IMR-90 (cell line): ENCODE data around the gene CELA2A. TPM values are rescaled to one million over a fixed set of nuclear protein-coding genes. Genes with fewer than 3 reads are reported as not detected.

ENCODE experiments used
- ATAC-seq: fragments of 200-7000 bp; cut with Tn5 transposase; 2 replicates; pipeline ENCODE4 v1.9.1; 2020; ENCODE audit warnings: low read depth, mild to moderate bottlenecking, moderate library complexity
- BruUV-seq: library from RNA; stranded (reverse); fragments of 400-500 nt; replicated peaks from 2 replicates; lab custom pipeline; 2021; lab: Mats Ljungman, UMichigan
- CTCF ChIA-PET: fragments of 300-600 bp; formaldehyde crosslinking; extraction: SDS; loops from one replicate; lab custom pipeline; 2021; ENCODE audit warnings: antibody characterized with exemption; lab: Yijun Ruan, JAX
- POLR2A ChIA-PET: fragments of 300-600 bp; sonication (Branson Sonifier 250); formaldehyde crosslinking; loops from one replicate; lab custom pipeline; 2022; ENCODE audit warnings: antibody characterized with exemption; ENCODE audit not compliant: unreplicated experiment; lab: Charles Lee
- DNase-seq: peaks from one replicate; pipeline ENCODE4 v3.0.0; 2013
- H2AFZ ChIP-seq: replicated peaks from 2 replicates; pipeline ENCODE3; 2013; ENCODE audit warnings: low read length, mild to moderate bottlenecking; ENCODE audit not compliant: poor library complexity
- H2AK5ac ChIP-seq: 2 replicates; pipeline ENCODE4 v1.6.1; 2013; ENCODE audit warnings: low read depth, low read length, inconsistent platforms
- H2AK9ac ChIP-seq: replicated peaks from 2 replicates; pipeline ENCODE3; 2013; ENCODE audit warnings: mild to moderate bottlenecking, low read depth, low read length, moderate library complexity; ENCODE audit not compliant: poor library complexity
- H2BK120ac ChIP-seq: 2 replicates; pipeline ENCODE4 v1.6.1; 2013; ENCODE audit warnings: low read depth, low read length, inconsistent platforms
- H2BK15ac ChIP-seq: 3 replicates; pipeline ENCODE4 v1.6.1; 2013; ENCODE audit warnings: low read depth, low read length, inconsistent platforms
- H2BK20ac ChIP-seq: 2 replicates; pipeline ENCODE4 v1.6.1; 2013; ENCODE audit warnings: low read depth, mild to moderate bottlenecking, inconsistent platforms, low read length, moderate library complexity
- H2BK5ac ChIP-seq: 2 replicates; pipeline ENCODE4 v1.6.1; 2013; ENCODE audit warnings: mild to moderate bottlenecking, low read depth, low read length, inconsistent platforms; ENCODE audit not compliant: poor library complexity, severe bottlenecking
- H3K14ac ChIP-seq: replicated peaks from 2 replicates; pipeline ENCODE4 v1.6.1; 2013; ENCODE audit warnings: low read depth, low read length, inconsistent platforms
- H3K18ac ChIP-seq: 2 replicates; pipeline ENCODE4 v1.6.1; 2013; ENCODE audit warnings: low read depth, low read length, control low read depth
- H3K23ac ChIP-seq: 2 replicates; pipeline ENCODE4 v1.6.1; 2013; ENCODE audit warnings: low read depth, low read length, inconsistent platforms
- H3K27ac ChIP-seq: 2 replicates; pipeline ENCODE4 v1.5.1; 2013; ENCODE audit warnings: mild to moderate bottlenecking, control low read depth, low read length; ENCODE audit not compliant: insufficient read depth
- H3K27me3 ChIP-seq: 2 replicates; pipeline ENCODE4 v1.6.1; 2013; ENCODE audit warnings: low read length; ENCODE audit not compliant: control insufficient read depth, insufficient read depth
- H3K36me3 ChIP-seq: 2 replicates; pipeline ENCODE4 v1.6.1; 2013; ENCODE audit warnings: low read length, mixed read lengths; ENCODE audit not compliant: control insufficient read depth, insufficient read depth
- H3K4ac ChIP-seq: 2 replicates; pipeline ENCODE4 v1.6.1; 2013; ENCODE audit warnings: low read depth, low read length, inconsistent platforms
- H3K4me1 ChIP-seq: 2 replicates; pipeline ENCODE4 v1.6.1; 2013; ENCODE audit warnings: low read length, mixed read lengths; ENCODE audit not compliant: control insufficient read depth, insufficient read depth
- H3K4me2 ChIP-seq: 2 replicates; pipeline ENCODE4 v1.6.1; 2013; ENCODE audit warnings: low read depth, mild to moderate bottlenecking, control low read depth, low read length, moderate library complexity
- H3K4me3 ChIP-seq: 2 replicates; pipeline ENCODE4 v1.5.1; 2013; ENCODE audit warnings: low read depth, mild to moderate bottlenecking, control low read depth, low read length, moderate library complexity; ENCODE audit not compliant: insufficient read depth
- H3K56ac ChIP-seq: 2 replicates; pipeline ENCODE4 v1.6.1; 2013; ENCODE audit warnings: low read length, inconsistent platforms; ENCODE audit not compliant: insufficient read depth; ENCODE audit errors: extremely low read depth
- H3K79me1 ChIP-seq, 2 experiments: 2 replicates each; pipeline ENCODE4 v1.6.1; 2013; ENCODE audit warnings: low read length in 2 of 2, inconsistent platforms in 1 of 2, low read depth in 1 of 2
- H3K9ac ChIP-seq: 2 replicates; pipeline ENCODE4 v1.6.1; 2013; ENCODE audit warnings: low read depth, low read length, control low read depth
- H3K9me1 ChIP-seq: 2 replicates; pipeline ENCODE4 v1.6.1; 2013; ENCODE audit warnings: low read length, inconsistent platforms; ENCODE audit not compliant: insufficient read depth
- H3K9me3 ChIP-seq: 2 replicates; pipeline ENCODE4 v1.6.1; 2013; ENCODE audit warnings: low read length; ENCODE audit not compliant: control insufficient read depth, insufficient read depth
- H4K20me1 ChIP-seq: 2 replicates; pipeline ENCODE4 v1.6.1; 2013; ENCODE audit warnings: low read length, inconsistent platforms; ENCODE audit not compliant: insufficient read depth
- H4K5ac ChIP-seq: 2 replicates; pipeline ENCODE4 v1.6.1; 2013; ENCODE audit warnings: mild to moderate bottlenecking, low read depth, low read length, control low read depth
- H4K8ac ChIP-seq, 2 experiments: 2 replicates each; pipeline ENCODE4 v1.6.1; 2013; ENCODE audit warnings: low read depth in 2 of 2, low read length in 2 of 2, control low read depth in 1 of 2, inconsistent platforms in 1 of 2
- H4K91ac ChIP-seq: 2 replicates; pipeline ENCODE4 v1.6.1; 2013; ENCODE audit warnings: low read depth, low read length, inconsistent platforms; ENCODE audit not compliant: insufficient read depth
- BHLHE40 ChIP-seq: fragments of 150-350 bp; IDR thresholded peaks from 2 replicates; pipeline ENCODE4 v1.6.1; 2016; ENCODE audit warnings: mild to moderate bottlenecking, low read depth, low read length
- MAZ ChIP-seq: IDR thresholded peaks from 2 replicates; pipeline ENCODE4 v1.6.1; 2012; ENCODE audit warnings: low read depth, mild to moderate bottlenecking, low read length, improper control_type of control experiment, moderate library complexity, borderline replicate concordance
- MXI1 ChIP-seq: IDR thresholded peaks from 2 replicates; pipeline ENCODE4 v1.6.1; 2012; ENCODE audit warnings: low read depth, mild to moderate bottlenecking, low read length, moderate library complexity, borderline replicate concordance
- POLR2A ChIP-seq: IDR thresholded peaks from 2 replicates; pipeline ENCODE4 v1.6.1; 2012; ENCODE audit warnings: mild to moderate bottlenecking, low read depth, low read length
- WGBS, 2 experiments: methylation state at CpG; one replicate each; pipeline versions ENCODE4 v1.1.5 to v1.1.7; 2013; ENCODE audit warnings: missing lambda C conversion rate in 2 of 2; ENCODE audit not compliant: insufficient read length in 1 of 2; ENCODE audit errors: extremely low coverage in 2 of 2; 5-methylcytosine and 5-hydroxymethylcytosine counted together
- dilution Hi-C: fragments of 300-500 bp; cut with HindIII; formaldehyde crosslinking; loops from one replicate; pipeline ENCODE4 v1.14.3; 2018; ENCODE audit warnings: low sequenced_read_pairs; ENCODE audit not compliant: unreplicated experiment
- in situ Hi-C: fragments of 300-500 bp; cut with MboI; formaldehyde crosslinking; loops from 3 replicates; pipeline ENCODE4 v1.14.3; 2019; ENCODE audit warnings: low sequenced_read_pairs, inconsistent platforms, mixed read lengths
- intact Hi-C: fragments of 100-400 bp; cut with micrococcal nuclease; formaldehyde crosslinking; loops from 2 replicates; pipeline ENCODE4 v1.10.0; 2022
- polyA plus RNA-seq, 3 experiments: library from polyadenylated mRNA; depleted of rRNA; stranded (reverse); fragments of >200 nt; gene quantifications; 2 replicates each; pipeline ENCODE4 v1.2.3, GENCODE V29; 2012; ENCODE audit warnings: low replicate concordance in 1 of 3
- total RNA-seq: library from RNA; depleted of rRNA; stranded (reverse); fragments of >200 nt; gene quantifications from 2 replicates; pipeline ENCODE4 v1.2.3, GENCODE V29; 2012
- TF ChIP-seq, protein P1 (sequence below): fragments of 150-350 bp; IDR thresholded peaks from 2 replicates; pipeline ENCODE4 v1.6.1; 2017; ENCODE audit warnings: mild to moderate bottlenecking, antibody characterized with exemption, low read length, low read depth

The CELA2A gene
- total and polyA plus RNA-seq, 2 of the 4 experiments (the other 2 are of a cell fraction) = not detected

DNA sequence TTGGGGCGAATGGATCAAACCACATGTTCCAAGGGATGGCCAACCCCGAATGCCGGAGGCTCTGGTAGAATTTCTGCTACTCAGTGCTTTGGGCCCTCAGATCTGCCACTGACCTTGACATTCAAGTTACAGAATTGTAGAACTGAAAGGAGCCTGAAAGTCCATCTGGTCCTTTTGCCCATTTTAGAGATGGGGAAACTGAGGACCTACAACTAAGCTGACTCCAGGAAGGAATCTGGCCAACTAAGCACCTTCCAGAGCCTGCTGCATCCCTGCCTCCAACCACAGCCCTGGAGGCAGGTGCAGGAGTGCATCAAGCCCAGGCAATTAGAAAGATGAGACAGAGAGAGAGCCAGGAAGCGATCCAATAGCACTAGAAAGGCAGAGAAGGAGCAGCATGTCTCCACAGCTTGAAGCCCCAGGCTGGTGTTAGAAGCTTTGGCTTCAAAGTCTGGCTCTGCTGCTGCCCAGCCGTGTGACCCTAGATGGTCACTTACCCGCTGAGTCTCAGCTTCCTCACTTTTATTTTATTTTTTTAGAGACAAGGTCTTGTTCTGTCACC, 19.6 kb upstream of the CELA2A start:
- Histone ChIP-seq H3K4me1 (peaks cover 13% of the 10 kb centered on the region), H4K5ac (no peak overlapping the region), H3K79me1 (no peaks in the 10 kb centered on the region), H4K20me1 (no peaks in the 10 kb centered on the region), H2BK5ac (no peak overlapping the region), H3K23ac (no peak overlapping the region), H3K9me1 (peaks cover 9% of the 10 kb centered on the region), H3K4me2 (no peak overlapping the region), H3K36me3 (no peaks in the 10 kb centered on the region), H3K9me3 (no peaks in the 10 kb centered on the region), H3K27me3 (no peaks in the 10 kb centered on the region; the same call in 1 of the 2 replicates), H3K14ac (no peak overlapping the region), H3K18ac (no peak overlapping the region), H2BK20ac (no peak overlapping the region), H2BK15ac (no peak overlapping the region), H3K27ac (no peak overlapping the region), H3K56ac (no peak overlapping the region), H2AK5ac (no peak overlapping the region), H3K4me3 (no peak overlapping the region), H4K8ac (no peak overlapping the region), H4K91ac (no peak overlapping the region), H3K9ac (no peak overlapping the region), H2BK120ac (no peak overlapping the region), H2AFZ (no peak overlapping the region), H2AK9ac (no peak overlapping the region), H3K4ac (no peak overlapping the region)
- dilution Hi-C loops (no loop called here), in situ Hi-C loops (no loop called here), intact Hi-C loops (no loop called here)
- TF ChIP-seq MXI1 = no peak
- TF ChIP-seq POLR2A = no peak
- no peak for TF ChIP-seq MAZ
- TF ChIP-seq, protein P1, sequence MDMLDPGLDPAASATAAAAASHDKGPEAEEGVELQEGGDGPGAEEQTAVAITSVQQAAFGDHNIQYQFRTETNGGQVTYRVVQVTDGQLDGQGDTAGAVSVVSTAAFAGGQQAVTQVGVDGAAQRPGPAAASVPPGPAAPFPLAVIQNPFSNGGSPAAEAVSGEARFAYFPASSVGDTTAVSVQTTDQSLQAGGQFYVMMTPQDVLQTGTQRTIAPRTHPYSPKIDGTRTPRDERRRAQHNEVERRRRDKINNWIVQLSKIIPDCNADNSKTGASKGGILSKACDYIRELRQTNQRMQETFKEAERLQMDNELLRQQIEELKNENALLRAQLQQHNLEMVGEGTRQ = no peak
- TF ChIP-seq BHLHE40 = no peak
- no TSS peak for BruUV-seq
- DNase-seq = no peak
- ChIA-PET CTCF (no interaction called here), POLR2A (no interaction called here)
- no peak for ATAC-seq
- WGBS, 2 experiments = 84% methylated on average over 5 of the region's 6 CpGs; no CpG with 5 or more reads in 1 of the 2 experiments
